ENCODE measurements around the gene PSMB7. TPM values are rescaled to one million over a fixed set of nuclear protein-coding genes. Genes with fewer than 3 reads are reported as not detected.

Gene PSMB7
- total and polyA plus RNA-seq, 11 donors: 149 to 281 (median 176) TPM

GRCh38 chr9:124334568-124335319 is 80.5 kb downstream of the PSMB7 start:
- intact Hi-C loops (cut with DNase I): no loop called here
- no peak for DNase-seq
- peaks cover 0 to 10% (median 0%) of the 10 kb centered on the region in 12 donors for H3K9me3 ChIP-seq
- WGBS, 4 donors: 88 to 93% (median 89%) methylated on average over 15 of the region's 15 CpGs
- TF ChIP-seq POLR2A (IDR thresholded peaks at IDR 0.05): no peak
- H3K4me3 ChIP-seq: no peak overlapping the region
- H3K27me3 ChIP-seq: no peaks in the 10 kb centered on the region
- H3K4me1 ChIP-seq: no peaks in the 10 kb centered on the region
- H3K27ac ChIP-seq: no peak overlapping the region
- H3K36me3 ChIP-seq: peaks cover 0 to 77% (median 5%) of the 10 kb centered on the region in 9 donors
- ATAC-seq: peak in 2 of 4 donors; percentile 17 to 21

GRCh38 chr9:124333203-124333579 is 82.1 kb downstream of the PSMB7 start:
- Histone ChIP-seq H3K4me3 (no peak overlapping the region), H3K27me3 (no peaks in the 10 kb centered on the region), H3K9me3 (peaks cover 0 to 10% (median 0%) of the 10 kb centered on the region in 12 donors), H3K36me3 (peaks cover 0 to 89% (median 18%) of the 10 kb centered on the region in 9 donors), H3K4me1 (no peaks in the 10 kb centered on the region), H3K27ac (no peak overlapping the region)
- no peak for DNase-seq
- TF ChIP-seq, protein P1, sequence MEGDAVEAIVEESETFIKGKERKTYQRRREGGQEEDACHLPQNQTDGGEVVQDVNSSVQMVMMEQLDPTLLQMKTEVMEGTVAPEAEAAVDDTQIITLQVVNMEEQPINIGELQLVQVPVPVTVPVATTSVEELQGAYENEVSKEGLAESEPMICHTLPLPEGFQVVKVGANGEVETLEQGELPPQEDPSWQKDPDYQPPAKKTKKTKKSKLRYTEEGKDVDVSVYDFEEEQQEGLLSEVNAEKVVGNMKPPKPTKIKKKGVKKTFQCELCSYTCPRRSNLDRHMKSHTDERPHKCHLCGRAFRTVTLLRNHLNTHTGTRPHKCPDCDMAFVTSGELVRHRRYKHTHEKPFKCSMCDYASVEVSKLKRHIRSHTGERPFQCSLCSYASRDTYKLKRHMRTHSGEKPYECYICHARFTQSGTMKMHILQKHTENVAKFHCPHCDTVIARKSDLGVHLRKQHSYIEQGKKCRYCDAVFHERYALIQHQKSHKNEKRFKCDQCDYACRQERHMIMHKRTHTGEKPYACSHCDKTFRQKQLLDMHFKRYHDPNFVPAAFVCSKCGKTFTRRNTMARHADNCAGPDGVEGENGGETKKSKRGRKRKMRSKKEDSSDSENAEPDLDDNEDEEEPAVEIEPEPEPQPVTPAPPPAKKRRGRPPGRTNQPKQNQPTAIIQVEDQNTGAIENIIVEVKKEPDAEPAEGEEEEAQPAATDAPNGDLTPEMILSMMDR (IDR thresholded peaks at IDR 0.05): no peak
- TF ChIP-seq POLR2A (IDR thresholded peaks at IDR 0.05): no peak
- intact Hi-C loops (cut with DNase I): no loop called here
- no peak for ATAC-seq
- WGBS, 4 donors: 92 to 94% (median 93%) methylated on average over 7 of the region's 7 CpGs

GRCh38 chr9:124332361-124333202 is 82.7 kb downstream of the PSMB7 start:
- Histone ChIP-seq H3K36me3 (peaks cover 0 to 89% (median 18%) of the 10 kb centered on the region in 9 donors), H3K9me3 (peaks cover 0 to 8% (median 0%) of the 10 kb centered on the region in 12 donors), H3K27me3 (no peaks in the 10 kb centered on the region), H3K4me3 (no peak overlapping the region), H3K27ac (no peak overlapping the region), H3K4me1 (no peaks in the 10 kb centered on the region)
- no peak for TF ChIP-seq POLR2A (IDR thresholded peaks at IDR 0.05)
- TF ChIP-seq, protein P1 (IDR thresholded peaks at IDR 0.05): no peak
- WGBS, 4 donors: 73 to 85% (median 80%) methylated on average over 26 to 28 of the region's 28 CpGs
- intact Hi-C loops (cut with DNase I): no loop called here
- DNase-seq (no peak), ATAC-seq (no peak)

DNA sequence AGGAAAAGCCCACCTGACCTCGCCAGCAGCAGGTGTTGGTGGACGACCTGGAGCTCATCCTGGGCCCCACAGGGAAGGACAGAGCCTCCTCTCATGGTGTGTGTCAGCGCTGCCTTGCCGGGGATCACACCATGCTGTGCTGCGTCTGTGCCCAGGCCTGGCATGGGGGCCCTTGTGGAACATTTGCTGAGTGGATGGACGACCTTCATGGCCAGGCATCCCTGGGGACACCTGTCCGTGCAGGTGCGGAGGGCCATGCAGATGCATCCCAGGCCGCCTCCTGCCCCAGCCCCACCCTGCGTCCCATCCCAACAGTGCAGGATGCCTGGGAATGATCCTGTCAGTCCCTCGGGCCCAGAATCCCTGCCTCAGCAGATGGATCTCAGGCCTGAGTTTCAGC is 83.7 kb downstream of the PSMB7 start:
- TF ChIP-seq POLR2A (IDR thresholded peaks at IDR 0.05): no peak
- TF ChIP-seq, protein P1 (IDR thresholded peaks at IDR 0.05): no peak
- peaks cover 0 to 89% (median 22%) of the 10 kb centered on the region in 9 donors for H3K36me3 ChIP-seq

More for the DNA sequence above, 83.7 kb downstream of the PSMB7 start:
- H3K4me1 ChIP-seq: no peaks in the 10 kb centered on the region
- ATAC-seq (no peak), DNase-seq (no peak)
- H3K27me3 ChIP-seq: no peaks in the 10 kb centered on the region
- H3K4me3 ChIP-seq: no peak overlapping the region
- WGBS, 4 donors: 67 to 96% (median 87%) methylated on average over 1 to 11 of the region's 11 CpGs
- H3K27ac ChIP-seq: no peak overlapping the region
- intact Hi-C loops (cut with DNase I): no loop called here
- H3K9me3 ChIP-seq: no peaks in the 10 kb centered on the region

All from heart left ventricle (tissue), 16 donors.